Endothelial cell of umbilical vein (primary cell): ENCODE data around the gene C1orf105. TPM values are rescaled to one million over a fixed set of nuclear protein-coding genes. Genes with fewer than 3 reads are reported as not detected.

Experiments used
- BruUV-seq: library from RNA; stranded (reverse); fragments of 400-500 nt; replicated peaks from 2 replicates; lab custom pipeline; 2021; lab: Mats Ljungman, UMichigan
- CTCF ChIA-PET: fragments of 300-600, 350-600 bp; sonication (Branson Sonifier 250); formaldehyde crosslinking; loops from one replicate; lab custom pipeline; 2021; ENCODE audit warnings: antibody characterized with exemption, inconsistent platforms; lab: Charles Lee
- POLR2A ChIA-PET: fragments of 300-600, 350-600 bp; sonication (Branson Sonifier 250); formaldehyde crosslinking; loops from one replicate; lab custom pipeline; 2021; ENCODE audit warnings: antibody characterized with exemption, inconsistent platforms; lab: Charles Lee
- DNase-seq: peaks from one replicate; pipeline ENCODE4 v3.0.0-alpha.2; 2011; ENCODE audit warnings: low read depth, low spot score
- FAIRE-seq: peaks from 2 replicates; lab custom pipeline; 2011; peaks lifted over from hg19 to GRCh38; lab: Jason Lieb, UNC
- H2AFZ ChIP-seq: 2 replicates; pipeline ENCODE4 v1.6.0; 2012; ENCODE audit warnings: low read depth, low read length, control low read depth, inconsistent platforms
- H3K27ac ChIP-seq: 2 replicates; pipeline ENCODE4 v1.5.1; 2011; ENCODE audit warnings: low read depth, mild to moderate bottlenecking, control low read depth, low read length, moderate library complexity; ENCODE audit not compliant: insufficient read depth
- H3K27me3 ChIP-seq, 2 experiments: 2 replicates each; pipeline versions ENCODE4 v1.6.0 to v1.6.1; 2011; ENCODE audit warnings: low read length in 2 of 2, mixed read lengths in 1 of 2; ENCODE audit not compliant: control insufficient read depth in 2 of 2, insufficient read depth in 2 of 2
- H3K36me3 ChIP-seq, 2 experiments: 2 replicates in 1 of 2; 3 replicates in 1 of 2; pipeline ENCODE4 v1.5.1; 2011; ENCODE audit warnings: low read length in 2 of 2, mild to moderate bottlenecking in 1 of 2, moderate library complexity in 1 of 2; ENCODE audit not compliant: control insufficient read depth in 2 of 2, insufficient read depth in 2 of 2; ENCODE audit errors: extremely low read depth in 1 of 2
- H3K4me1 ChIP-seq: 3 replicates; pipeline ENCODE4 v1.5.1; 2011; ENCODE audit warnings: mild to moderate bottlenecking, low read length; ENCODE audit not compliant: control insufficient read depth, insufficient read depth; ENCODE audit errors: extremely low read depth
- H3K4me2 ChIP-seq: 2 replicates; pipeline ENCODE4 v1.6.1; 2011; ENCODE audit warnings: low read length, control low read depth, mixed read lengths; ENCODE audit not compliant: insufficient read depth
- H3K4me3 ChIP-seq, 3 experiments: fragments of 200-600 bp in 1 of 3; sonication (generic), shearing (Covaris generic) in 1 of 3; replicated peaks in 1 of 3; 2 replicates each; pipeline ENCODE4 v1.5.1; 2011 to 2016; ENCODE audit warnings: control low read depth in 3 of 3, low read length in 3 of 3, mild to moderate bottlenecking in 2 of 3, inconsistent platforms in 1 of 3, low read depth in 1 of 3, moderate library complexity in 1 of 3; ENCODE audit not compliant: insufficient read depth in 1 of 3
- H3K79me2 ChIP-seq: 2 replicates; pipeline ENCODE4 v1.6.0; 2012; ENCODE audit warnings: low read length, inconsistent platforms; ENCODE audit not compliant: control insufficient read depth, insufficient read depth
- H3K9ac ChIP-seq: replicated peaks from 2 replicates; pipeline ENCODE3; 2011; ENCODE audit warnings: low read length, control low read depth; ENCODE audit not compliant: insufficient read depth; ENCODE audit errors: extremely low read depth
- H3K9me1 ChIP-seq: replicated peaks from 3 replicates; pipeline ENCODE4 v1.6.0; 2011; ENCODE audit warnings: mild to moderate bottlenecking, low read length; ENCODE audit not compliant: control insufficient read depth, insufficient read depth; ENCODE audit errors: extremely low read depth
- H3K9me3 ChIP-seq: replicated peaks from 2 replicates; pipeline ENCODE4 v1.5.1; 2012; ENCODE audit warnings: low read length, inconsistent platforms; ENCODE audit not compliant: control insufficient read depth, insufficient read depth
- H4K20me1 ChIP-seq: replicated peaks from 2 replicates; pipeline ENCODE3; 2011; ENCODE audit warnings: mild to moderate bottlenecking, low read length; ENCODE audit not compliant: control insufficient read depth, insufficient read depth; ENCODE audit errors: extremely low read depth
- CTCF ChIP-seq, 2 donors: IDR thresholded peaks; 1 replicate in 1 of 2; 2 replicates in 1 of 2; pipeline ENCODE4 v1.5.1; 2011; ENCODE audit warnings: low read length in 2 of 2, mild to moderate bottlenecking in 2 of 2, moderate library complexity in 2 of 2, control low read depth in 1 of 2, inconsistent platforms in 1 of 2, low read depth in 1 of 2; ENCODE audit not compliant: insufficient read depth in 1 of 2; ENCODE audit errors: extremely low read depth in 1 of 2
- EZH2 ChIP-seq: IDR thresholded peaks from 2 replicates; pipeline ENCODE4 v1.6.1; 2012; ENCODE audit warnings: borderline replicate concordance, low read depth, mild to moderate bottlenecking, moderate library complexity, low read length, inconsistent platforms; ENCODE audit not compliant: severe bottlenecking
- FOS ChIP-seq: IDR thresholded peaks from 2 replicates; pipeline ENCODE4 v1.6.1; 2011; ENCODE audit warnings: mild to moderate bottlenecking, low read length, moderate library complexity, borderline replicate concordance; ENCODE audit not compliant: insufficient read depth
- GATA2 ChIP-seq: IDR thresholded peaks from 2 replicates; pipeline ENCODE4 v1.7.0; 2011; ENCODE audit warnings: low read depth, mild to moderate bottlenecking, moderate library complexity, mixed read lengths, low read length; ENCODE audit not compliant: insufficient read length, insufficient read depth
- JUN ChIP-seq: IDR thresholded peaks from 2 replicates; pipeline ENCODE4 v1.6.1; 2011; ENCODE audit warnings: borderline replicate concordance, low read depth; ENCODE audit not compliant: insufficient read length, insufficient read depth
- MAX ChIP-seq: IDR thresholded peaks from 2 replicates; pipeline ENCODE4 v1.6.1; 2011; ENCODE audit not compliant: insufficient read depth, insufficient read length
- MYC ChIP-seq: IDR thresholded peaks from one replicate; pipeline ENCODE4 v1.6.1; 2011; ENCODE audit warnings: mild to moderate bottlenecking, low read depth, low read length
- POLR2A ChIP-seq: IDR thresholded peaks from 2 replicates; pipeline ENCODE4 v1.6.1; 2012; ENCODE audit warnings: low read depth, mild to moderate bottlenecking, control low read depth, low read length
- POLR2AphosphoS5 ChIP-seq: IDR thresholded peaks from 2 replicates; pipeline ENCODE4 v1.6.1; 2012; ENCODE audit warnings: low read depth, mild to moderate bottlenecking, control low read depth, low read length, moderate library complexity; ENCODE audit not compliant: insufficient read depth
- dilution Hi-C: fragments of 300-500 bp; cut with MboI; formaldehyde crosslinking; loops from one replicate; pipeline ENCODE4 v1.15.0; 2019; ENCODE audit warnings: low sequenced_read_pairs; ENCODE audit not compliant: extremely low pct_ligation_motif_present
- intact Hi-C: fragments of 100-400 bp; cut with micrococcal nuclease; formaldehyde crosslinking; loops from one replicate; pipeline ENCODE4 v1.10.0; 2022
- polyA plus RNA-seq, 4 experiments: library from polyadenylated mRNA; depleted of rRNA in 3 of 4; stranded (reverse) in 3 of 4; unstranded in 1 of 4; fragments of >200 nt; gene quantifications; 2 replicates each; pipeline versions ENCODE4 v1.2.1 to v1.2.3, GENCODE V29; 2011 to 2012; ENCODE audit warnings: missing spikeins in 1 of 4
- total RNA-seq: library from RNA; stranded (reverse); gene quantifications from 2 replicates; pipeline ENCODE4 v1.2.3, GENCODE V29; 2021

C1orf105 gene
- total and polyA plus RNA-seq, 2 donors (not counting 3 experiments of a cell fraction or from before 2014, with no cell fraction given), result not detected

- Histone ChIP-seq H3K9me1 (no peaks in the 10 kb centered on the region), H3K4me1 (no peaks in the 10 kb centered on the region), H3K9me3 (no peaks in the 10 kb centered on the region), H4K20me1 (no peaks in the 10 kb centered on the region), H3K4me2 (no peak overlapping the region), H3K27me3 (peaks cover 15 to 43% of the 10 kb centered on the region in 2 experiments), H3K36me3 (no peaks in the 10 kb centered on the region), H3K4me3 (no peak overlapping the region), H2AFZ (no peak overlapping the region), H3K27ac (no peak overlapping the region), H3K79me2 (no peaks in the 10 kb centered on the region), H3K9ac (no peak overlapping the region)
- intact Hi-C loops, result no loop called here
- ChIA-PET POLR2A (no interaction called here), CTCF (no interaction called here)
- DNase-seq, result no peak
- no peak for TF ChIP-seq CTCF (IDR thresholded peaks at IDR 0.05; ENCODE audit: extremely low read depth in 1 of 2, insufficient read depth in 1 of 2, low read depth in 1 of 2, low read length in 2 of 2)
- TF ChIP-seq EZH2, result no peak
- no peak for TF ChIP-seq POLR2A
- no peak for TF ChIP-seq FOS
- no peak for TF ChIP-seq MAX
- TF ChIP-seq JUN, result no peak
- TF ChIP-seq MYC, result no peak
- TF ChIP-seq GATA2, result no peak
- no peak for TF ChIP-seq POLR2AphosphoS5
- FAIRE-seq, result no peak
- BruUV-seq, result no TSS peak
- dilution Hi-C loops, result no loop called here
Observed at GRCh38 chr1:172489847-172490246, 69.4 kb downstream of the C1orf105 start.
